ENCODE results near the gene IGFBP4.
A peak's percentile ranks its signal among the peaks of the same experiment; 100 is the strongest.

The IGFBP4 gene

DNA sequence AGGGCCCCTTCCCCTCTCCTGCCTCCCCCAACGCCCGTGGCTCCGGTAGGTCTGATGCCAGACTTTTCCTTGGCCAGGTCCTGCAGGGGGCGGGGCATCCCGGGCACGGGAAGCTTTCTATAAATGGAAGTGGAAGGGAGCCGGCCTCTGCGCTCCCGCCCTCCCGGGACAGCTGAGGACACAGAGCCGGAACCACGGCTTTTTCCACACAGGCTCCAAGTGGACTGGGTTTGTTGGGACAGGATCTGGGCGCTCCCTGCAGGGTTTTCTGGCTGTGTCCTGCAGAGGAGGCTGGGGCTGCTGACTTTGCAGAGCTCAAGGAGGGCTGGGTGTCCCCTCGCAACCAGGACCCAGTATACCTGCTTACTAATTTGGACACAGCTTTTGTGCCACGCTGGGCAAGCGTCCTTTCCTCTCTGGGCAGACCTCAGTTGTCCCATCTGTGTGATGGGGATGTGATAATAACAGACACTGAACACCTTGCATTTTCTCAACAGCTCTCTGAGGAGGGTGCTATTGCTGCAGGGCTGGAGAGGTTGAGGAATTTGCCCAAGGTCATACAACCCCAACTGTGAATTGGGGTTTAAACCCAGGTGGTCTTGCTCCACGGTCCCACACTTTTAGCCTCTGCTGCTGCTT, 56.4 kb downstream of the IGFBP4 start:
- intact Hi-C loops (cut with DNase I): loop anchor here (10.0 kb wide), 1 partner anchor 45 kb away; no protein-coding TSS in a partner anchor
- peak in 39 of 42 donors; percentile 5 to 78 (median 45) for DNase-seq

DNA sequence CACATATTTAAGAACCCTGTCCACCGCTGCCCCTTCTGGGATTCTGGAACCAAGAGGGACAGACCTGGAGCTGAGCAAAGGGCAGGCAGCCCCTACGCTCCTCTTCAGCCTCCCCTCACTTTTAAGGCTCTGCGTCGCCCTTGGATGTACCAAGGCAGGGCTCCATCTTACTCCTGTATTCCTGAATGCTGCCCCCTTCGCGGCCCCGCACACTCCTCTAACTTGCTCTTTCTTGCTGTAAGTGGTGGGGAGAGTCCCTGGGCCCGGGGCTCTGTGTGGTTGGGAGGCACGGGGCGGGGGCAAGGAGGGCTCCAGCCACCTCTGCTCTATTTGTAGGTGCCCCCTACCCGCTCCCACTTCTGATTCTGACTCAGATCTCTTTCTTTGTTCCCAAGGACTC, 56.9 kb downstream of the IGFBP4 start:
- DNase-seq: no peak

DNA sequence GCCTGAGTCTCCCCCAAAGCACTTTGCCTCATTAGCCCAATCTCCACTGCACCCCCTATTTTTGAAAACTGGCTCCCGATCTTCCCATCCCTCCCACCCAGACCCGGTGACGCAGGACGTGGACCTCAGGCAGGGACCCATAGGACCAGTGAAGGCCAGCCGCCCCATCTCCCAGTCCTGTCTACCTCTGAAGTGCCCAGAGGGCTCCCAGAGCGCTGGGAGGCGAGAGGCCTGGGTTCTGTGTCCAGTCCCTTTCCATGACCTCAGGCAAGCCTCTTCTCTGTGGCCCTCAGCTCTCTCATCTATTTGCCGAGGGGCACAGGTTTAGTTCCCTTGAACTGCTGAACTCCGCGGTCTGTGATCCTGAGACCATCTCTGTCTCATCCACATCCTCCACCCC, 57.5 kb downstream of the IGFBP4 start:
- intact Hi-C loops (cut with DNase I): no loop called here
- no peak for DNase-seq

More for the DNA sequence above, 56.9 kb downstream of the IGFBP4 start:
- intact Hi-C loops (cut with DNase I): no loop called here

DNA sequence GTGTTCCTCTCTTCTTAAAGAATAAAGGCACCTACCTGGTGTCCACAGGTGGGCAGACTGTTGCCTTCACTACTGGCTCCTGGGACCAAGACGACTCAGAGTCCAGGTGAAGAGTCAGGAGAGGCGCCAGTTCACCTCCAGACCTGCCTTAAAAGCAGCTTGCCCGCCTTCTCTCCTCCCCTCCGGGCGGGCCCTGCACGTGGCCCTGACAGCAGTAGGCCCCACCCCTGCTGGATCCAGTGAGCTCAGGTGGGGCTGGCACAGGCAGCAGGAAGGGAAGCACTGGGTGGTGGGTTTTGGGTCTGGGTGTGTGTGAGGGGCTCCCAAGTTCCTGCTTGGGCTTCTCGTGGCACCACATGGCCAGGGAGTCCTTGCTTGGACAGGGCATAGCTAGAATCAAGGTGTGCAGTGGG, 58.3 kb downstream of the IGFBP4 start, which contains the start of gene TNS4:
Gene TNS4 (minus strand): TSS at position 125 of the 413 bp plus-strand sequence. CDS start 5,198 bp downstream, outside the sequence.
- intact Hi-C loops (cut with DNase I): no loop called here
- peak in 1 of 42 donors; percentile 6 for DNase-seq

DNA sequence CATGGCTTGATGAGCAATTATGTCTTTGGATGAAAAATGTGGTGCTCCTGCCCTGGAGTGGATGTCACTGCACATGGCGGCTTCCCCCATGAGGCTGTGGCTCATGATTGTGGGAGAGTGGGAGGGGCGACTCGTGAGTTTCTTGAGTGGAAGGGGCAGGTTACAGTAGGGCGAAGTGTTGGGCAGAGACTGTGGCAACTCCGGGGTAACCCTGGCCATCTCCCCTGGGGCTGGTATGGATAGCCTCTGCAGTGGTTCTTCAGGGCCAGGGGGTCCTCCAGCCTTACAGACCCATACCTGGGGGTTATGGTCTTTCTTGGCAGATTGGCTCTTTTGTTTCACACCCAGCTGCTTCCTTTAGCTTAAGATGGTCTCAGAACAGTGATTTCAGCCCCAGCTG, 59.5 kb downstream of the IGFBP4 start:
- peak in 1 of 42 donors; percentile 1 for DNase-seq
- intact Hi-C loops (cut with DNase I): no loop called here

DNA sequence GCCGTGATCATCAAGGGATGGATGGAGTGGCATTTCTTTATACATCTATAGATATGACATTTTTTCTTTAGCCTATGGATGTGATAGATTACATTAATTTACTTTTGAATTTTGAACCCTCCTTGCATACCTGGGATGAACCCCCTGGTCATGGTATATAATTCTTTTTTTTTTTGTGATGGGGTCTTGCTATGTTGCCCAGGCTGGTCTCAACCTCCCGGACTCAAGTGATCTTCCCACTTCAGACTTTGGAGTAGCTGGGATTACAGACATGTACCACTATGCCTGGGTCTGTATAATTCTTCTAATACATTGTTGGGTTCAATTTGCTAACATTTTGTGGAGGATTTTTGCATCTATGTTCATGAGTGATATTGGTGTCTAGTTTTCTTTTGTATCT, 59.9 kb downstream of the IGFBP4 start:
- DNase-seq: no peak
- intact Hi-C loops (cut with DNase I): no loop called here

DNA sequence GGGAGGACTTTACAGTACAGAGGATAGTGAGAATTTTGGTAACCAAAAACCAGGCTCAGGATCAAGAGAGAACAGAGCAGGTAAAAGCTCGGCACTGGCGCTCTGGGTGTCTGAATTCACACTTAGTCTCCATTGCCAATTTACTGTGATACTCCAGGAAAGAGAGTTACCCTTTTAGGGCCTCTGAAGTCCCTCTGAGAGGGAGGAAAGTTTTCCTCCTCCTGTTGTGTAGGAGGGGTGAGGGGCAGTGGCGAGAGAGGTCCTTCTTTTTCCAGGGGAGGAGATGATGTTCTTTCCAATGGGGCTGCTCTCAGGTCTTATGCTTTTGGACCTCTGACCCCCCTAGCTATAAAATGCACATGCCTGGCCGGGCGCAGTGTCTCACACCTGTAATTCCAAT, 63.5 kb downstream of the IGFBP4 start:
- intact Hi-C loops (cut with DNase I): no loop called here
- DNase-seq: no peak
